Neural crest cell (in vitro differentiated cells): Measurements from ENCODE around the gene COL11A2. TPM values are rescaled to one million over a fixed set of nuclear protein-coding genes. Genes with fewer than 3 reads are reported as not detected.

Source experiments
- DNase-seq: peaks from one replicate; pipeline ENCODE4 v3.0.0; 2021; ENCODE audit warnings: low read depth, mixed read lengths, low spot score
- H3K27ac Mint-ChIP-seq: one replicate; pipeline ENCODE4 v1.8.0; 2021; ENCODE audit warnings: mild to moderate bottlenecking, mixed read lengths; ENCODE audit not compliant: unreplicated experiment
- H3K27me3 Mint-ChIP-seq: 2 replicates; pipeline ENCODE4 v1.8.0; 2021; ENCODE audit warnings: low read depth, mild to moderate bottlenecking, mixed read lengths
- H3K36me3 Mint-ChIP-seq: 2 replicates; pipeline ENCODE4 v1.8.0; 2021; ENCODE audit warnings: low read depth, mild to moderate bottlenecking, mixed read lengths
- H3K4me1 Mint-ChIP-seq: 2 replicates; pipeline ENCODE4 v1.8.0; 2021; ENCODE audit warnings: mixed read lengths
- H3K4me3 Mint-ChIP-seq: one replicate; pipeline ENCODE4 v1.8.0; 2021; ENCODE audit warnings: mild to moderate bottlenecking, mixed read lengths
- H3K9me3 Mint-ChIP-seq: 2 replicates; pipeline ENCODE4 v1.8.0; 2021; ENCODE audit warnings: mixed read lengths
- CTCF ChIP-seq: fragments of 200-600 bp; sonication (generic); conservative IDR thresholded peaks from 2 replicates; pipeline ENCODE4 v1.5.0; 2021; ENCODE audit warnings: antibody characterized with exemption, mild to moderate bottlenecking
- total RNA-seq: library from RNA; stranded (reverse); gene quantifications from 2 replicates; pipeline ENCODE4 v1.2.1, GENCODE V29; 2021

Gene COL11A2
- total RNA-seq, 1 donor from 2014 or later, result 4.2 TPM

GRCh38 chr6:33132081-33132524 lies 60.2 kb downstream of the COL11A2 start:
- Mint-ChIP-seq H3K27me3 (peaks cover 32% of the 10 kb centered on the region), H3K9me3 (no peaks in the 10 kb centered on the region), H3K4me1 (no peaks in the 10 kb centered on the region), H3K4me3 (no peak overlapping the region), H3K36me3 (no peaks in the 10 kb centered on the region), H3K27ac (no peak overlapping the region)
- no peak for TF ChIP-seq CTCF
- DNase-seq, result no peak

GRCh38 chr6:33128318-33128717 lies 63.9 kb downstream of the COL11A2 start:
- H3K27me3 Mint-ChIP-seq, result peaks cover 39% of the 10 kb centered on the region
- peaks cover 10% of the 10 kb centered on the region for H3K4me1 Mint-ChIP-seq
- H3K4me3 Mint-ChIP-seq, result no peak overlapping the region
- H3K27ac Mint-ChIP-seq, result no peak overlapping the region
- TF ChIP-seq CTCF, result no peak
- H3K9me3 Mint-ChIP-seq, result peaks cover 3% of the 10 kb centered on the region
- no peaks in the 10 kb centered on the region for H3K36me3 Mint-ChIP-seq
- DNase-seq, result no peak

GRCh38 chr6:33126101-33126714 lies 66.1 kb downstream of the COL11A2 start:
- peaks cover 10% of the 10 kb centered on the region for H3K4me1 Mint-ChIP-seq
- peaks cover 3% of the 10 kb centered on the region for H3K9me3 Mint-ChIP-seq
- peak; percentile 66 for DNase-seq
- H3K27me3 Mint-ChIP-seq, result peaks cover 53% of the 10 kb centered on the region
- H3K27ac Mint-ChIP-seq, result no peak overlapping the region
- no peak overlapping the region for H3K4me3 Mint-ChIP-seq
- TF ChIP-seq CTCF, result peak; percentile 64
- H3K36me3 Mint-ChIP-seq, result no peaks in the 10 kb centered on the region

- no peak for DNase-seq
- Mint-ChIP-seq H3K9me3 (peaks cover 3% of the 10 kb centered on the region), H3K27ac (no peak overlapping the region), H3K27me3 (peaks cover 61% of the 10 kb centered on the region), H3K4me3 (no peak overlapping the region), H3K4me1 (peaks cover 10% of the 10 kb centered on the region), H3K36me3 (no peaks in the 10 kb centered on the region)
- no peak for TF ChIP-seq CTCF
These were observed 67.3 kb downstream of the COL11A2 start for GRCh38 chr6:33124947-33125346.

GRCh38 chr6:33124525-33124901 lies 67.8 kb downstream of the COL11A2 start:
- no peak for TF ChIP-seq CTCF
- Mint-ChIP-seq H3K9me3 (peaks cover 3% of the 10 kb centered on the region), H3K4me1 (peaks cover 10% of the 10 kb centered on the region), H3K27ac (no peak overlapping the region), H3K27me3 (peaks cover 63% of the 10 kb centered on the region), H3K36me3 (no peaks in the 10 kb centered on the region), H3K4me3 (no peak overlapping the region)
- no peak for DNase-seq
